NT2/D1 (cell line): ENCODE data around the gene ZBTB18.

Source experiments
- DNase-seq: peaks from one replicate; pipeline ENCODE4 v3.0.0-alpha.2; 2011; ENCODE audit warnings: low read depth, low spot score
- H3K27me3 ChIP-seq: 2 replicates; pipeline ENCODE4 v1.6.0; 2011; ENCODE audit warnings: mild to moderate bottlenecking; ENCODE audit not compliant: insufficient read length, insufficient read depth
- H3K36me3 ChIP-seq: 2 replicates; pipeline ENCODE4 v1.6.1; 2011; ENCODE audit warnings: mild to moderate bottlenecking, low read length, mixed read lengths; ENCODE audit not compliant: insufficient read depth, insufficient read length
- H3K4me1 ChIP-seq: 2 replicates; pipeline ENCODE4 v1.5.1; 2011; ENCODE audit not compliant: insufficient read depth, insufficient read length
- H3K4me3 ChIP-seq: 2 replicates; pipeline ENCODE4 v1.5.1; 2011; ENCODE audit warnings: low read depth; ENCODE audit not compliant: insufficient read length
- H3K9ac ChIP-seq: 2 replicates; pipeline ENCODE4 v1.6.0; 2011; ENCODE audit warnings: low read depth; ENCODE audit not compliant: insufficient read length
- H3K9me3 ChIP-seq: 2 replicates; pipeline ENCODE4 v1.5.1; 2011; ENCODE audit warnings: mild to moderate bottlenecking, low read length; ENCODE audit not compliant: insufficient read depth
- SUZ12 ChIP-seq: IDR thresholded peaks from 2 replicates; pipeline ENCODE4 v1.6.1; 2011; ENCODE audit not compliant: insufficient read length, insufficient read depth; ENCODE audit errors: extremely low read depth
- YY1 ChIP-seq: IDR thresholded peaks from 2 replicates; pipeline ENCODE4 v1.6.1; 2011; ENCODE audit not compliant: insufficient read length, insufficient read depth
- ZNF274 ChIP-seq: IDR thresholded peaks from 2 replicates; pipeline ENCODE4 v1.6.1; 2011; ENCODE audit warnings: mild to moderate bottlenecking, low read depth, low read length

The ZBTB18 gene

GRCh38 chr1:244054247-244054923 lies 3.3 kb downstream of the ZBTB18 start:
- H3K4me1 ChIP-seq, result no peaks in the 10 kb centered on the region
- H3K9ac ChIP-seq, result no peak overlapping the region
- H3K9me3 ChIP-seq, result no peaks in the 10 kb centered on the region
- TF ChIP-seq SUZ12 (no peak), ZNF274 (no peak), YY1 (no peak)
- no peak overlapping the region for H3K4me3 ChIP-seq
- no peak for DNase-seq
- H3K27me3 ChIP-seq, result no peaks in the 10 kb centered on the region
- peaks cover 30% of the 10 kb centered on the region for H3K36me3 ChIP-seq

GRCh38 chr1:244054924-244055263 lies 3.8 kb downstream of the ZBTB18 start:
- no peak for TF ChIP-seq YY1
- no peak for TF ChIP-seq ZNF274
- TF ChIP-seq SUZ12, result no peak
- DNase-seq, result no peak
- Histone ChIP-seq H3K36me3 (peaks cover 30% of the 10 kb centered on the region), H3K9ac (no peak overlapping the region), H3K9me3 (no peaks in the 10 kb centered on the region), H3K4me1 (no peaks in the 10 kb centered on the region), H3K27me3 (no peaks in the 10 kb centered on the region), H3K4me3 (no peak overlapping the region)

GRCh38 chr1:244056577-244056976 lies 5.5 kb downstream of the ZBTB18 start:
- no peaks in the 10 kb centered on the region for H3K27me3 ChIP-seq
- DNase-seq, result no peak

GRCh38 chr1:244057474-244058385 lies 6.6 kb downstream of the ZBTB18 start:
- H3K4me3 ChIP-seq, result no peak overlapping the region
- no peaks in the 10 kb centered on the region for H3K4me1 ChIP-seq
- H3K9me3 ChIP-seq, result no peaks in the 10 kb centered on the region
- TF ChIP-seq YY1, result no peak
- no peak for TF ChIP-seq SUZ12
- TF ChIP-seq ZNF274, result no peak
- DNase-seq, result no peak
- no peak overlapping the region for H3K9ac ChIP-seq
- H3K36me3 ChIP-seq, result peaks cover 30% of the 10 kb centered on the region
- no peaks in the 10 kb centered on the region for H3K27me3 ChIP-seq

More at GRCh38 chr1:244056577-244056976, 5.5 kb downstream of the ZBTB18 start:
- Histone ChIP-seq H3K36me3 (peaks cover 30% of the 10 kb centered on the region), H3K9ac (no peak overlapping the region), H3K4me1 (no peaks in the 10 kb centered on the region), H3K9me3 (no peaks in the 10 kb centered on the region), H3K4me3 (no peak overlapping the region)
- TF ChIP-seq ZNF274 (no peak), YY1 (no peak), SUZ12 (no peak)

- H3K9ac ChIP-seq, result no peak overlapping the region
- H3K27me3 ChIP-seq, result no peaks in the 10 kb centered on the region
- no peak overlapping the region for H3K4me3 ChIP-seq
- no peaks in the 10 kb centered on the region for H3K9me3 ChIP-seq
- no peaks in the 10 kb centered on the region for H3K4me1 ChIP-seq
- H3K36me3 ChIP-seq, result peaks cover 12% of the 10 kb centered on the region
- DNase-seq, result no peak
- TF ChIP-seq ZNF274 (no peak), YY1 (no peak), SUZ12 (no peak)
These were observed 9.0 kb downstream of the ZBTB18 start for GRCh38 chr1:244060117-244060516.

GRCh38 chr1:244060686-244061085 lies 9.6 kb downstream of the ZBTB18 start:
- DNase-seq, result no peak
- Histone ChIP-seq H3K4me1 (no peaks in the 10 kb centered on the region), H3K9ac (no peak overlapping the region), H3K27me3 (no peaks in the 10 kb centered on the region), H3K36me3 (peaks cover 7% of the 10 kb centered on the region), H3K9me3 (no peaks in the 10 kb centered on the region), H3K4me3 (no peak overlapping the region)
- TF ChIP-seq ZNF274, result no peak
- TF ChIP-seq SUZ12, result no peak
- TF ChIP-seq YY1, result no peak

- H3K4me3 ChIP-seq, result no peak overlapping the region
- no peak overlapping the region for H3K9ac ChIP-seq
- H3K36me3 ChIP-seq, result peaks cover 2% of the 10 kb centered on the region
- no peaks in the 10 kb centered on the region for H3K9me3 ChIP-seq
- no peak for TF ChIP-seq SUZ12
- TF ChIP-seq ZNF274, result no peak
- no peak for TF ChIP-seq YY1
- no peak for DNase-seq
- peaks cover 2% of the 10 kb centered on the region for H3K4me1 ChIP-seq
- peaks cover 5% of the 10 kb centered on the region for H3K27me3 ChIP-seq
These were observed 11.2 kb downstream of the ZBTB18 start for GRCh38 chr1:244062156-244062725.
